ENCODE results near the gene KIF21B. TPM values are rescaled to one million over a fixed set of nuclear protein-coding genes. Genes with fewer than 3 reads are reported as not detected.
A peak's percentile ranks its signal among the peaks of the same experiment; 100 is the strongest.

KIF21B gene, protein sequence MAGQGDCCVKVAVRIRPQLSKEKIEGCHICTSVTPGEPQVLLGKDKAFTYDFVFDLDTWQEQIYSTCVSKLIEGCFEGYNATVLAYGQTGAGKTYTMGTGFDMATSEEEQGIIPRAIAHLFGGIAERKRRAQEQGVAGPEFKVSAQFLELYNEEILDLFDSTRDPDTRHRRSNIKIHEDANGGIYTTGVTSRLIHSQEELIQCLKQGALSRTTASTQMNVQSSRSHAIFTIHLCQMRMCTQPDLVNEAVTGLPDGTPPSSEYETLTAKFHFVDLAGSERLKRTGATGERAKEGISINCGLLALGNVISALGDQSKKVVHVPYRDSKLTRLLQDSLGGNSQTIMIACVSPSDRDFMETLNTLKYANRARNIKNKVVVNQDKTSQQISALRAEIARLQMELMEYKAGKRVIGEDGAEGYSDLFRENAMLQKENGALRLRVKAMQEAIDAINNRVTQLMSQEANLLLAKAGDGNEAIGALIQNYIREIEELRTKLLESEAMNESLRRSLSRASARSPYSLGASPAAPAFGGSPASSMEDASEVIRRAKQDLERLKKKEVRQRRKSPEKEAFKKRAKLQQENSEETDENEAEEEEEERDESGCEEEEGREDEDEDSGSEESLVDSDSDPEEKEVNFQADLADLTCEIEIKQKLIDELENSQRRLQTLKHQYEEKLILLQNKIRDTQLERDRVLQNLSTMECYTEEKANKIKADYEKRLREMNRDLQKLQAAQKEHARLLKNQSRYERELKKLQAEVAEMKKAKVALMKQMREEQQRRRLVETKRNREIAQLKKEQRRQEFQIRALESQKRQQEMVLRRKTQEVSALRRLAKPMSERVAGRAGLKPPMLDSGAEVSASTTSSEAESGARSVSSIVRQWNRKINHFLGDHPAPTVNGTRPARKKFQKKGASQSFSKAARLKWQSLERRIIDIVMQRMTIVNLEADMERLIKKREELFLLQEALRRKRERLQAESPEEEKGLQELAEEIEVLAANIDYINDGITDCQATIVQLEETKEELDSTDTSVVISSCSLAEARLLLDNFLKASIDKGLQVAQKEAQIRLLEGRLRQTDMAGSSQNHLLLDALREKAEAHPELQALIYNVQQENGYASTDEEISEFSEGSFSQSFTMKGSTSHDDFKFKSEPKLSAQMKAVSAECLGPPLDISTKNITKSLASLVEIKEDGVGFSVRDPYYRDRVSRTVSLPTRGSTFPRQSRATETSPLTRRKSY (N-terminal part only)
- total RNA-seq (2.4 and 3.5 TPM in 2 replicates), polyA plus RNA-seq (0.29 and 1.1 TPM in 2 replicates)

GRCh38 chr1:201023517-201023902 is at the start of gene KIF21B:
Gene KIF21B, minus strand, starts transcription at chr1:201023714. Its CDS starts 331 bp downstream, at chr1:201023383.
- peak; percentile 68 to 93 for DNase-seq (ENCODE audit: low read depth in 1 of 2, low spot score in 1 of 2)
- Histone ChIP-seq H3K4me1 (ENCODE audit: low read depth) (peaks cover 7% of the 10 kb centered on the region), H3K4me3 (peak within 1 kb of the TSS; percentile 64), H3K9me3 (ENCODE audit: low read depth) (no peaks in the 10 kb centered on the region), H3K36me3 (no peaks in the 10 kb centered on the region), H3K27me3 (peaks cover 16% of the 10 kb centered on the region), H3K27ac (no peak within 1 kb of the TSS)
- TF ChIP-seq, protein P1, sequence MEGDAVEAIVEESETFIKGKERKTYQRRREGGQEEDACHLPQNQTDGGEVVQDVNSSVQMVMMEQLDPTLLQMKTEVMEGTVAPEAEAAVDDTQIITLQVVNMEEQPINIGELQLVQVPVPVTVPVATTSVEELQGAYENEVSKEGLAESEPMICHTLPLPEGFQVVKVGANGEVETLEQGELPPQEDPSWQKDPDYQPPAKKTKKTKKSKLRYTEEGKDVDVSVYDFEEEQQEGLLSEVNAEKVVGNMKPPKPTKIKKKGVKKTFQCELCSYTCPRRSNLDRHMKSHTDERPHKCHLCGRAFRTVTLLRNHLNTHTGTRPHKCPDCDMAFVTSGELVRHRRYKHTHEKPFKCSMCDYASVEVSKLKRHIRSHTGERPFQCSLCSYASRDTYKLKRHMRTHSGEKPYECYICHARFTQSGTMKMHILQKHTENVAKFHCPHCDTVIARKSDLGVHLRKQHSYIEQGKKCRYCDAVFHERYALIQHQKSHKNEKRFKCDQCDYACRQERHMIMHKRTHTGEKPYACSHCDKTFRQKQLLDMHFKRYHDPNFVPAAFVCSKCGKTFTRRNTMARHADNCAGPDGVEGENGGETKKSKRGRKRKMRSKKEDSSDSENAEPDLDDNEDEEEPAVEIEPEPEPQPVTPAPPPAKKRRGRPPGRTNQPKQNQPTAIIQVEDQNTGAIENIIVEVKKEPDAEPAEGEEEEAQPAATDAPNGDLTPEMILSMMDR (IDR thresholded peaks at IDR 0.05; ENCODE audit: low read depth, low read length) = no peak

GRCh38 chr1:201072922-201073321 is 49.4 kb upstream of the KIF21B start:
- TF ChIP-seq, protein P1 (IDR thresholded peaks at IDR 0.05; ENCODE audit: low read depth, low read length) = no peak
- H3K4me3 ChIP-seq = no peak overlapping the region
- peaks cover 14% of the 10 kb centered on the region for H3K4me1 ChIP-seq (ENCODE audit: low read depth)
- no peaks in the 10 kb centered on the region for H3K36me3 ChIP-seq
- DNase-seq (ENCODE audit: low read depth in 1 of 2, low spot score in 1 of 2) = no peak
- H3K9me3 ChIP-seq (ENCODE audit: low read depth) = no peaks in the 10 kb centered on the region
- no peak overlapping the region for H3K27ac ChIP-seq
- H3K27me3 ChIP-seq = no peaks in the 10 kb centered on the region

DNA sequence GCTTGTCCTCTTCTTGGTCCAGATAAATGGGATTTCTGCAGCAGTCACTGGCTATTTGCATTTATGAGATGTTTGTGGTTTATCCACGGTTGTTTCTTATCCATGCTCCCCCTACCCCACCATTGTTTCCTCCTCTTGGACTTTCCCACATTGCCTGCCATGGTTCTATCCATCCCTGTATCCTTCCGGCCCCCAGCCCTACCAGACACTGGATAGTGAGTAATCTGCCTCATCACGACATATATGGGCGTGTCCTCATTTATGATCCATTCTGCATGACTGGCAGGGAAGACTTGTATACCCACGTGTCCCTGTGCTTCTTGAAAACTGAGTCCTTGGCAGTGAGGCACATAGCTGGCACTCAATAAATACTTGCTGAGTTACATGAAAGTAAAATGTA is 48.6 kb upstream of the KIF21B start:
- Histone ChIP-seq H3K27me3 (no peaks in the 10 kb centered on the region), H3K27ac (no peak overlapping the region), H3K9me3 (ENCODE audit: low read depth) (no peaks in the 10 kb centered on the region), H3K4me1 (ENCODE audit: low read depth) (peaks cover 14% of the 10 kb centered on the region), H3K36me3 (no peaks in the 10 kb centered on the region), H3K4me3 (no peak overlapping the region)
- DNase-seq (ENCODE audit: low read depth in 1 of 2, low spot score in 1 of 2) = no peak
- TF ChIP-seq, protein P1 (IDR thresholded peaks at IDR 0.05; ENCODE audit: low read depth, low read length) = no peak

DNA sequence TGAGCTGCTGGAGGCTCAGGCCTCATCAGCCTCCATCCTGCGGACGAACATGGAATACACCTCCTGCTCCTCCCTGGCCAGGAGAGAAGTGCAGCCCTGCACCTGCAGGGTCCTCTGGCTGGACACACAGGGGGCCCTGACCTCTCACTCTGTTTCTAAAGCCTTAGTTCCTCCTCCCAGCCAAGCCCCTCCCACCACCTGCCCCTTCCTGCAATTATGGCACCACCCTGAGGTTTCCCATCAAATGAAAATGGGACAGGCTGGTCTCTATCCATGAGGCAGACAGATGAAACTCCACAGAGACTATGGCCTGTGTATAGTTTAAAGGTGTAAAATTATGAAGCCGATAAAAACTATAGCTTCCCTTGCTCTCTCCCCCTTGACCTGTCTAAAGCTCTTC is 46.1 kb upstream of the KIF21B start:
- DNase-seq (ENCODE audit: low read depth in 1 of 2, low spot score in 1 of 2) = no peak
- TF ChIP-seq, protein P1 (IDR thresholded peaks at IDR 0.05; ENCODE audit: low read depth, low read length) = no peak
- no peaks in the 10 kb centered on the region for H3K27me3 ChIP-seq
- H3K4me1 ChIP-seq (ENCODE audit: low read depth) = peaks cover 14% of the 10 kb centered on the region
- no peak overlapping the region for H3K27ac ChIP-seq
- no peak overlapping the region for H3K4me3 ChIP-seq
- H3K9me3 ChIP-seq (ENCODE audit: low read depth) = no peaks in the 10 kb centered on the region
- H3K36me3 ChIP-seq = no peaks in the 10 kb centered on the region

- H3K4me3 ChIP-seq = no peak overlapping the region
- H3K9me3 ChIP-seq (ENCODE audit: low read depth) = no peaks in the 10 kb centered on the region
- no peak overlapping the region for H3K27ac ChIP-seq
- DNase-seq (ENCODE audit: low read depth in 1 of 2, low spot score in 1 of 2) = no peak
- TF ChIP-seq, protein P1 (IDR thresholded peaks at IDR 0.05; ENCODE audit: low read depth, low read length) = no peak
- H3K27me3 ChIP-seq = no peaks in the 10 kb centered on the region
- no peaks in the 10 kb centered on the region for H3K36me3 ChIP-seq
- peaks cover 14% of the 10 kb centered on the region for H3K4me1 ChIP-seq (ENCODE audit: low read depth)
Observed at GRCh38 chr1:201068976-201069375, 45.5 kb upstream of the KIF21B start.

Data from cardiac muscle cell (in vitro differentiated cells and primary cell).